Stimulated activated CD4-positive, alpha-beta T cell treated with anti-CD3 and anti-CD28 coated beads, TNF-alpha, amount 100 ng/mL, for 24 hours (primary cell): ENCODE measurements around the gene MYCBP2.
"Not testable (repeated sequence)": the region's sequence is repeated elsewhere in the genome, so short reads cannot be mapped to it uniquely, and the experiment has no call there.

Experiments used
- DNase-seq, 3 experiments: peaks; one replicate each; pipeline ENCODE4 v3.0.0-alpha.2; 2020; ENCODE audit warnings: low read depth in 3 of 3

MYCBP2 gene

GRCh38 chr13:77218274-77218673, 108.6 kb downstream of the MYCBP2 start:
- DNase-seq, result no peak

DNA sequence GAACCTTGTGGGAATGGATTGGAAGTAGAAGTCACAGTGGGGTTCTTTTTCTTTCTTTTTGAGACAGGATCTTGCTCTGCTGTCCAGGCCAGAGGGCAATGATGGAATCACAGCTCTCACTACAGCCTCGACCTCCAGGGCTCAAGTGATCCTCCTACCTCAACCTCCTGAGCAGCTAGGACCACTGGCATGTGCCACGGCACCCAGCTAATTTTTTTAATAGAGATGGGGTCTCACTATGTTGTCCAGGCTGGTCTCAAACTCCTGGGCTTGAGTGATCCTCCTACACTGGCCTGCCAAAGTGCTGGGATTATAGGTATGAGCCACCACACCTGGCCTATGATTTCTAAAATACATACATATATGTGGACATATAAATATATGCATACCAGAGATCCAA, 111.4 kb downstream of the MYCBP2 start:
- DNase-seq, result no peak

- no peak for DNase-seq
These were observed 113.2 kb downstream of the MYCBP2 start for GRCh38 chr13:77213644-77214043.

DNA sequence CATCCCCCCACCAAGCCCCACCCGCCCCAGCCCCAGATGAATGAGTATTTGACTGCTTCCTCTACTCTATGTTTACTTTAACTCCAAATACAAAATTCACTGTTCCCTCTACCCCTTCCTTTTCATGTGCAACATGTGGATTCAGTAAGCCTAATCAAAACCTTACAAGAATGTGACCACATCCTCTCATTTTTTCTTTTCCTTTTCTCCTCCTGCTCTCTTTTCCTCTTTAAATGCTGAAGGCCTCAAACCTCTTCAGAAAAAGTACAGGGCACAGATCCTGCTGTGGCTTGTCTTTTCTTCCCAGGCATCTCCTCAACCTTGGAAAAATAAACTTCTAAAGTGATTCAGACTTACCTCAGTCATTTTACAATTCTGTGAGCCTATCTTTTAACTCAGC, 119.0 kb downstream of the MYCBP2 start:
- DNase-seq, result no peak

DNA sequence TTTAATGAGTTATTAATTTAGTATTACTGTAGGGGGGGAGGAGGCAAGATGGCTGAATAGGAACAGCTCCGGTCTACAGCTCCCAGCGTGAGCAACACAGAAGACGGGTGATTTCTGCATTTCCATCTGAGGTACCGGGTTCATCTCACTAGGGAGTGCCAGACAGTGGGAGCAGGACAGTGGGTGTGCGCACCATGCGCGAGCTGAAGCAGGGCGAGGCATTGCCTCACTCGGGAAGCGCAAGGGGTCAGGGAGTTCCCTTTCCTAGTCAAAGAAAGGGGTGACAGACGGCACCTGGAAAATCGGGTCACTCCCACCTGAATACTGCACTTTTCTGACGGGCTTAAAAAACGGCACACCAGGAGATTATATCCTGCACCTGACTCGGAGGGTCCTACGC, 127.9 kb downstream of the MYCBP2 start:
- not testable (repeated sequence) for DNase-seq

DNA sequence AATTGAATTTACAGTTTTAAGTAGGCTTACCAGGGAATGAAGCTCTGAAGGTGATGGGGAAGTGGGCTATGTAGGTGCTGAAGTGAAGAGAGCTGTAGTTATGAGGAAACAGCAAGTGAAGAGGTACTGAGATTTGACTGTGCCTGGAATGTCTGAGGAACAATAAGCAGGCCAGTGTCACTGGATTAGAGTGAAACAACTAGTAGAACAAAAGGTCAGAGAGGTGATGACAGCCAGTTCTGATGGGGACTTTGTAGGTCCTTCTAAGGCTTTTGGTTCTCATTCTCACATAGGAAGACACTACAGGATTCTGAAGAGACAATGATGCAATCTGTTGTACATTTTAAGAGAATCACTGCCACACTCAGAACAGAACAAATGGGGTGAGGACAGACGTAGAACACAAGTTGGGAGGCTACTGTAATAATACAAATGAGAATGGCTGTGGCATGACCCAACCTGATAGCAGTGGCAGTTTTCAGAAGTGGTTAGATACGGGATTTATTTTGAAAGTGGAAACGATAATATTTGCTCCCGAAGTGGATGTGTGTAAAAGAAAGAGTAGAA, 130.8 kb downstream of the MYCBP2 start:
- DNase-seq, result no peak

DNA sequence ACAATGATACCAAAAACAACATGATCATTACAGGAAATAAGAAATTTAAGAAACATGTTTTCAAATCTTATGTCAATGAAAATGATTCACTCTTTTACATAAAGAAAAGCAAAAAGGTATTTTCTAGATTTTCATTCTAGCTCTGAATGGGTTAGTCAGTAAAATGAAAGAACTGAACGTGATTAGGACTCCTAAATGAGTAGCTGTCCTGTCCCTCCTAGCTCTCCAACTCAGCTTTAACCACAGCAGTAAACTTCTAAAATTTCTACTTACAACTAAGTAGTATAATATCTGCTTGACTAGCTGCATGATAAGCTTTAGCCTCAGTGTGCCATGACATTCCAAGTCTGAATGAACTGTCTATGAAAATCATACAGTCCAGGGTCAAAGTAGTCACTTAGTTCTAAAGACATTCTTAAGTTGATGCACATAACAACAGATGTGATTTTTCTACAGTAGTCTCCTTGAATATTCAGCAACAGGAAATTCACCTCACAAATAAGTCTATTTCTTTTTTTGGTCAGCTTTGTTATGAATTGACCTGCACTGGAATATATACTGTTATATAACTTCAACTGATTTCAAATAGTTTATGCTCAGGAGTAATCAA, 136.4 kb downstream of the MYCBP2 start:
- no peak for DNase-seq

DNA sequence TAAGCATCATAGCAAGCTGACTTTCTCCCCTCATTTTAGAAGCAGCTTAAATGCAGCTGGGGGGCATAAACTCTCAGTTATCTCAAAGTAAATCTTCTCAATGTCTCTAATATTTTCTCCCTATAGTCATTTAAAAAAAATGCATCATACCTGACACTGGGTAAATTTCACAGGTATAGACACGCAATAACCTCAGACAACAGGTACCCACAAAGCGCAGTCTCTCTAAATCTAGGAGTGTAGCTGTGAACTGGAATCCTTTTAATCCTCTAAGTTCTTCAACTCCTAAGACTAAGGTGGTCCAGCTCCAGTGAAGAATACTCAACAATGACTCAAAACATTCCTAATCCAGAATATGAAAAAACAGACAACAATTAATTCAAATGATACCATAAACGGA, 141.2 kb downstream of the MYCBP2 start:
- no peak for DNase-seq

- DNase-seq, result peak in 1 of 3 experiments; percentile 6
These were observed 142.4 kb downstream of the MYCBP2 start for GRCh38 chr13:77184455-77184854.

DNA sequence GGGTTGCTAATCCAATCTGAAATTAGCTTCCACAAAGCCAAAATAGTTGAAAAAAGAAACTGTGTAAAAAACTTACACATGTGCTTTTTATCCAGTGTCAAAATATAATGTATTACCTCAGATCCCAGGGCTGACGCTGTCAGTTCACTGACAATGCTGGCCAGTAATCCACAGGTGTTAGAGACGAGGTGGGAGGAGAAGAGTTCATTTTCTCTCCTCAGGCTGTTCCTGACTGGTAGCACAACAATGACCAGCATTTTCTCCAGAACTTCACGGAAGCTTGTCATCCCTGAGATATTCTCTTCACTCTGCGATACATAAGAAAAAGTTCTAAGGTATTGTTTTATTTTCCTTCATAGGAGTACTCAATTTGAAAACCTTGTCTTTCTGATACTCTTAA, 146.9 kb downstream of the MYCBP2 start:
- DNase-seq, result no peak

GRCh38 chr13:77177646-77178045, 149.2 kb downstream of the MYCBP2 start:
- no peak for DNase-seq

DNA sequence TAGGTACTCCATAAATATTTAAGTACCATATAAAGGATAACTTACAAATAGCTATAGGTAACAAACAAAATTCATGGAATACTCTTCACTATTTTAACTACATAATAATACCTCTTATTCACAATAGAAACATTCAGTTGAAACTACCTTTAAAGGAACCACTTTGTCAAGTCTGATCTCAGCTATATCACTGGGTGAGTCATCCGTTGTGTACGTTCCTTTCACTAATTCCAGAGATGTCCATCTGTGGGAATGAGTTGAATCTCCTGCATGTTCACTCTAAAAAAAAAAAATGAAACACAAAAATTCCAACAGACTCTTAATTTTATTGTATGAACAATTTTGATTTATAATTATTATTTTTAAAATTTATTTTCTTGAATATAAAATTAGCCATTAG, 150.5 kb downstream of the MYCBP2 start:
- DNase-seq, result no peak

DNA sequence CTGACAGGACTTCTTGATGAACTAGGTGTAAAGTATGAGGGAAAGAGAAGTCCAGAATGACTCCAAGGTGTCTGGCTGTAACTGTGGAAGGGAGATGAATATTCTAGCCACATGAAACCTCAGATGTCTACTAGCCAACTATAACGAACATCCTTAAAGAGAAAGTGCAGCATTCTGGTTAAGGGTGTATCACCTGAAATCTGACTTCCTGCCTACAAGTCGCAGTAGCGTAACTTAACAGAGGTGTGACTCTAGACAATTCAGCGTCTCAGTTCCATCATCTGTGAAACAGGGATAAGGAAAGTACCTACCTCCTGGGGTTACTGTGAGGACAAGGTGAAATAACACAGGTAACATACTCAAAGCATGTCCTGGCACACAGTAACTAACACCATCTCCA, 154.2 kb downstream of the MYCBP2 start:
- DNase-seq, result no peak

- no peak for DNase-seq
These were observed 155.4 kb downstream of the MYCBP2 start for GRCh38 chr13:77171451-77171850.

DNA sequence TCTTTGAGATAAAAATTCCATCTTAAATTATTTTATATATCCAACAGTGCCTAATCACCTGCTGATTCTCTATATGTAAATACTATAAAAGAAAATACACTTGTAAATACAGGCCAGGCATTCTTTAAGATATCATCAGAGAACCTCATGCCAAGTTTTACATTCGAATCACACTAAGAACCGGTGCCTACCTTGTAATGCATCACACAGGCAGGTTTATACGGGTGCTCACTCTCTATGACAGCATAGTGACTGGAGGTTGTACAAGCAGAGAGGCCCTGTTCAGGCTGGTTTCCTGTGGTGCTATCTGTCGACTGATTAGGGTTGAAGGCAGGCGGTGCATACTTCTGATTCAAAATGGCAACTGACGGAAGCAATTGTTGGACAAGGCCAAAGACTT, 158.7 kb downstream of the MYCBP2 start:
- DNase-seq, result no peak

DNA sequence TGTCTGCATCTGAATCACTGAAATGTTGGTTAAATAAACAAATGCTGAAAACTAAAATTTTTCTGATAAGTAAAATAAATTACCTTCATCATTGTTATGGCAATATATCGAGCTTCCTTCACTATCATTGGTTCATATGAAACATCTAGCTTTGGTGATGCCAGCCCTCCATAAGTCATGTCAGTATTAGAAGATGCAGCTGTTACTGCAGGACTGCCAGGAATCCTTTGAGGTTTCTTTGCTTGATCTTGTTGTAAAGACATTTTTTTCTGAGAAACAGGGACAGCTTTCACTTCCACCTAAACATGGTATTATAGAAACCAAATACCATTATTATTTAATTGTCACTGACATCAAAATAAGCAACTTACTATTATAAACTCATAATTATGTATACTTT, 176.2 kb downstream of the MYCBP2 start:
- no peak for DNase-seq

DNA sequence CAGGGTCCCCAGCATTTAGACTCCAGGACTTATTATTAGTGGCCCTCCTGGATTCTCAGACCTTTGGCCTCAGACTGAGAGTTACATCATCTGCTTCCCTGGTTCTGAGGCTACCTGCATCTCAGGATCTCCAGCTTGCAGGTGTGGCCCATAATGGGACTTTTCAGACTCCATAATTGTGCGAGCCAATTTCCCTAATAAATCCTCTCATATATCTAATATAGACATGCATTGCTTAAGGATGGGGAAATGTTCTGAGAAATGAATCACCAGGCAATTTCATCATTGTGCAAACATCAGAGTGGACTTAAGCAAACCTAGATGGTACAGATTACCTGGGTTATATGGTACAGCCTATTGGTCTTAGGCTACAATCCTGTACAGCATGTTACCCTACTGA, 183.5 kb downstream of the MYCBP2 start:
- DNase-seq, result no peak

DNA sequence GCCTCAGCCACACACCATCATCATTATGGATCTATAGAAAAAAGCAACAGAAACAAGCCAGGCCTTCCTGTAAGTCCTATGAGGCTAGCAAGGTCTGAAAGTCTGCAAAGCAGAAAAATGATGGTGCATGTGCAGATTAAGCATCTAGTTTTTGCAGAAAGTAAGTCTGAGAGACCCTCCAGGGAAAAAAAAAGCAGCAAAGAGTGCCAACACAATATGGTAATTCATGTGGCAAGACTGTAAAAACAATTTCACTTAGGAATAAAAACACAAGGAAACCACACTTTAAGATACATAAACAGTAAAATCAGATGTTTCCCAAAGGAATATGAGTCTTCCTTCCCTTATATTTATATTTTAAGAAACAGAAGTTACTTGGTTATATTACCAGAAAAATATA, 187.6 kb downstream of the MYCBP2 start:
- DNase-seq, result no peak

- DNase-seq, result no peak
These were observed 188.1 kb downstream of the MYCBP2 start for GRCh38 chr13:77138813-77139212.

GRCh38 chr13:77136902-77137420, 189.9 kb downstream of the MYCBP2 start:
- no peak for DNase-seq

DNA sequence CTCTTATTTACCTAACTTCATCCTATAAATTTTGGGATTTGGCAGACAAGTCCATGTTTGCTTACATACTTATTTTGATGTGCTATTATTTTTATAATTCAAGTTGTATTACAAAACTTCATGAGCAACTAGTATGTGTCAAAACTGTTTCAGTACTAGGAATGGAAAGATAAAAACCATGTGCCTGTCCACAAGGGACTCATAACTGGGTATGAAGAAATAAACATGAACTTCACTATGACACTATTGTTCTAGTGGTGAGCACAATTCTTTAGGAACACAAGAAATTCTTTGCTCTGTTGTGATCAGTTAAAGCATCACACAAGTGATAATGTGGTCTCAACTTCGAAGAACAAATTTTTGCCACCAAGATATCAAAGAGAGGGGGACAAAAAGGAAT, 202.5 kb downstream of the MYCBP2 start:
- DNase-seq, result no peak

DNA sequence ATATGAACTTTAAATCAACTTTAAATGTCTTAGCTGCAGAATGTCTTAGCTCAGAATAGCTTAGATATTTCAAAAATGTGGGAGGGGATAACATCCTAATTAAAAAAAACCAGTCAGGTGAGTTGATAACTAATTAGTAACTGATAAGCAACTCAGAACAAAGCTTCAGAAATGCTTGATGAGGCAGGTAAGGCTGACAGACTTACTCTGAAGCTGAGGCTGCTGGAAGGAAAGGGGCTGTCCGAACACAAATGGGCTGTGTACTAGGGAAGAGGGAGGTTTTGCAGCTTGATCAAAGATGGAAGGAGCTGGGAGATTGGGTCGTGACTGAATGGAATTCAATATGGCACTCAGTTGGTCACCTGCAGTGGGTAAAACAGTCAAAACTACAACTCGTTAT, 208.8 kb downstream of the MYCBP2 start:
- no peak for DNase-seq

DNA sequence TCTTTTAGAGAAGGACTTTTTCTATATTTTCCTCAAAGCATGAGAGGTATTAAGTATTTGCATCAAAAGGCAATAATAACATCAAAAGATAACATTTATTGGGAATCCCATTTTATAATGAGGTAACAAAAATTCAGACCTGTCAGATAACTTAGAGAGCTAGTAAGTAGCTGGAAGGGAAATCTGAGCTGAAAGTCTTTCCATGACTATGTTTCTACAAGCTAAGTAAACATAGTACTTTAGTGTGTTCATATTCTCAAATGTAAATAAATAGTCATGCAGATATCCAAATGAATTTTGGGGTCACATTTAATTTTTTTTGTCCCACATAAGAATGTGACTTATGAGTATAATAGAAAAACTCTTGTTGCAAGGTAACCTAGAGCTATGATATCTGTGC, 212.6 kb downstream of the MYCBP2 start:
- DNase-seq, result no peak

- no peak for DNase-seq
These were observed 213.4 kb downstream of the MYCBP2 start for GRCh38 chr13:77113496-77113895.
